Kasumi-1 (cell line): Measurements from ENCODE around the gene PCDHGA8.
"Not testable (repeated sequence)": the region's sequence is repeated elsewhere in the genome, so short reads cannot be mapped to it uniquely, and the experiment has no call there.

ENCODE experiments used
- DNase-seq, 2 experiments: peaks; one replicate each; lab custom pipeline; 2025; lab: John Stamatoyannopoulos, UW

Gene PCDHGA8

DNA sequence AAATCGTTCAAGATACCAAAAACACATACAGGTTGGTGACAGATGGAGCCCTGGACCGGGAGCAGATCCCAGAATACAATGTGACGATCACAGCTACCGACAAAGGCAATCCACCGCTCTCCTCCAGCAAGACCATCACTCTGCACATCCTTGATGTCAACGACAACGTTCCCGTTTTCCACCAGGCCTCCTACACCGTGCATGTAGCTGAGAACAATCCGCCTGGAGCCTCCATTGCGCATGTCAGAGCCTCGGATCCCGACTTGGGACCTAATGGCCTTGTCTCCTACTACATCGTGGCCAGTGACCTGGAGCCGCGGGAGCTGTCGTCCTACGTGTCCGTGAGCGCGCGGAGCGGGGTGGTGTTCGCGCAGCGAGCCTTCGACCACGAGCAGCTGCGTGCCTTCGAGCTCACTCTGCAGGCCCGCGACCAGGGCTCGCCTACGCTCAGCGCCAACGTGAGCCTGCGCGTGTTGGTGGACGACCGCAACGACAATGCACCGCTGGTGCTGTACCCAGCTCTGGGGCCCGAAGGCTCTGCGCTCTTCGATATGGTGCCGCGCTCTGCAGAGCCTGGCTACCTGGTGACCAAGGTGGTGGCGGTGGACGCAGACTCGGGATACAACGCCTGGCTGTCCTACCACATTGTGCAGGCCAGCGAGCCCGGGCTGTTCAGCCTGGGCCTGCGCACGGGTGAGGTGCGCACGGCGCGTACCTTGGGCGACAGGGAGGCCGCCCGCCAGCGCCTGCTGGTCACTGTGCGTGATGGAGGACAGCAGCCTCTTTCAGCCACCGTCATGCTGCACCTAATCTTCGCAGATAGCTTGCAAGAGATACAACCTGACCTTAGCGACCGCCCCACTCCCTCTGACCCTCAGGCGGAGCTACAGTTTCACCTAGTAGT is 20.6 kb upstream of the PCDHGA8 start:
- DNase-seq, result no peak

DNA sequence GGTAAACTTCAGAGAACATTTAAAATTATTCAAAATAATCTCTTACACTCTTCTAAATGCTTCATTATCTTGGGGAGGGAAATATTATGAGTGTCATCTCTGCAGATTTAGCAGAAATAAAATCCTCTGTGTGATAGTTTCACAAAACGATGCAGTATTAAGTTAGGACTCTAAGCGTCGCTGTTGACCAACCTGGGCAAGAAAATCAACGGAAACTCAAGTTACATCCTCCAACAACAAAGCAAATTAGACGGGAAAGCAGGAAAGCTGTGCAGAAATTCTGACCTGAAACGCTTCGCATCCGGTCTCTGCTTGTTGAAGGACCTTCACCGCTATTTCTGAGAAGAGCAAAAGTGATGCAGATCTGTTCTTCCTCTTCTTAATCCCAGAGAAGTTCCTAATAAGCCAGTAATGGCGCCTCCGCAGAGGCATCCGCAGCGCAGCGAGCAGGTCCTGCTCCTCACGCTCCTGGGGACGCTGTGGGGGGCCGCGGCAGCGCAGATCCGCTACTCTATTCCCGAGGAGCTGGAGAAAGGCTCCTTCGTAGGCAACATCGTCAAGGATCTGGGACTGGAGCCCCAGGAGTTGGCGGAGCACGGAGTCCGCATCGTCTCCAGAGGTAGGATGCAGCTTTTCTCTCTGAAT is 18.6 kb upstream of the PCDHGA8 start, which contains the start of gene PCDHGA6:
Gene PCDHGA6 (plus strand): TSS at position 219 of the 645 bp plus-strand sequence. CDS start 193 bp downstream, at position 412.
- no peak for DNase-seq

DNA sequence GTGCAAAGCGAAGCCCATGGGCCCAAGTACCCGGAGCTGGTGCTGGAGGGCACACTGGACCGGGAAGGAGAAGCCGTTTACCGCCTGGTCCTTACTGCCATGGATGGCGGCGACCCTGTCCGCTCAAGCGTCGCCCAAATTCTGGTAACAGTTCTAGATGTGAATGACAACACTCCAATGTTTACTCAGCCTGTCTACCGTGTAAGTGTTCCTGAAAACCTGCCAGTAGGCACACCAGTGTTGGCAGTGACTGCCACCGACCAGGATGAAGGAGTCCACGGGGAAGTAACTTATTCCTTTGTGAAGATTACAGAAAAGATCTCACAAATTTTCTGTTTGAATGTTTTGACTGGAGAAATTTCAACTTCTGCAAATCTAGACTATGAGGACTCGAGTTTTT is 17.8 kb upstream of the PCDHGA8 start:
- no peak for DNase-seq

DNA sequence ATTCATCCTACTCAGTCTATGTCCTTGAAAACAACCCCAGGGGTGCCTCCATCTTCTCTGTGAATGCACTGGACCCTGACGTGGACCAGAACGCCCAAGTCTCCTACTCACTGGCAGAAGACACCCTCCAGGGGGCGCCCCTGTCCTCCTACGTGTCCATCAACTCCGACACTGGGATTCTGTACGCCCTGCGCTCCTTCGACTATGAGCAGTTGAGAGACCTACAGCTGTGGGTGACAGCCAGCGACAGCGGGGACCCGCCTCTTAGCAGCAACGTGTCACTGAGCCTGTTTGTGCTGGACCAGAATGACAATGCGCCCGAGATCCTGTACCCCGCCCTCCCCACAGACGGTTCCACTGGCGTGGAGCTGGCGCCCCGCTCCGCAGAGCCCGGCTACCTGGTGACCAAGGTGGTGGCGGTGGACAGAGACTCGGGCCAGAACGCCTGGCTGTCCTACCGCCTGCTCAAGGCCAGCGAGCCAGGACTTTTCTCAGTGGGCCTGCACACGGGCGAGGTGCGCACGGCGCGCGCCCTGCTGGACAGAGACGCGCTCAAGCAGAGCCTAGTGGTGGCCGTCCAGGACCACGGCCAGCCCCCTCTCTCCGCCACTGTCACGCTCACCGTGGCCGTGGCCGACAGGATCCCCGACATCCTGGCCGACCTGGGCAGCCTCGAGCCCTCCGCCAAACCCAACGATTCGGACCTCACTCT is 16.8 kb upstream of the PCDHGA8 start:
- DNase-seq, result not testable (repeated sequence)

DNA sequence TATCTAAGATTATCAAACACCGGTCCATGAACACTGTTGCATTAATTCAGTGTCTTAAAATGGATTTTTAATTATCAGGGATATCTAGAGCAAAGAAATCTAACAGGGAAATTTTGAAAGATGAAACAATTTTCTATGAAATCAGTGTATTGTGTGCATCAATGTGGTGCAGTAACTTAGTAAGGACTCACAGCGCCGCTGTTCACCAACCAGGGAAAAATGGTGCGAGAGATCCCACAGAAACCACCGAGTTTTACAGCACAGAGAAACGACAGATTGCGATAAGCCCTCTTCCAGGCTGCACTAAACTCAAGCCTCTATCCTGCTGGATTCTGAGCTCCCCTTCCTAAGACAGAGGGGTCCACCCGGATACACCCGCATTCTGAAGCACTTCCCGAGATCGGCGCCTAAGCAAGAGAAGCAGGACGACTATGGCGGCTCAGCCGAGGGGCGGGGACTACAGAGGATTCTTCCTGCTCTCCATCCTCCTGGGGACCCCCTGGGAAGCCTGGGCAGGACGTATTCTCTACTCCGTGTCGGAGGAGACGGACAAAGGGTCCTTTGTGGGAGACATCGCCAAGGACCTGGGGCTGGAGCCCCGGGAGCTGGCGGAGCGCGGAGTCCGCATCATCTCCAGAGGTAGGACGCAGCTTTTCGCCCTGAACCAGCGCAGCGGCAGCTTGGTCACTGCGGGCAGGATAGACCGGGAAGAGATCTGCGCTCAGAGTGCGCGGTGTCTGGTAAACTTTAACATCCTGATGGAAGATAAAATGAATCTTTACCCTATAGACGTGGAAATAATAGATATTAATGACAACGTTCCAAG is 9.8 kb upstream of the PCDHGA8 start, which contains the start of gene PCDHGA7:
Gene PCDHGA7 (plus strand): TSS at position 274 of the 826 bp plus-strand sequence. CDS start 158 bp downstream, at position 432.
- DNase-seq, result no peak

DNA sequence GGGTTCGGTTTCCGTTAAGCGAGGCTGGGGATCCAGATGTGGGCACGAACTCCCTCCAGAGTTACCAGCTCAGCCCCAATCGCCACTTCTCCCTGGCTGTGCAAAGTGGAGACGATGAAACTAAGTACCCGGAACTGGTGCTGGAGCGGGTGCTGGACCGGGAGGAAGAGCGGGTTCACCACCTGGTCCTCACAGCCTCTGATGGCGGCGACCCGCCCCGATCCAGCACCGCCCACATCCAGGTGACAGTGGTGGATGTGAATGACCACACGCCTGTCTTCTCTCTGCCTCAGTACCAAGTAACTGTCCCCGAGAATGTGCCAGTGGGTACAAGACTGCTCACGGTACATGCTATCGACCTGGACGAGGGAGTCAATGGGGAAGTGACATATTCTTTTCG is 9.1 kb upstream of the PCDHGA8 start:
- no peak for DNase-seq

DNA sequence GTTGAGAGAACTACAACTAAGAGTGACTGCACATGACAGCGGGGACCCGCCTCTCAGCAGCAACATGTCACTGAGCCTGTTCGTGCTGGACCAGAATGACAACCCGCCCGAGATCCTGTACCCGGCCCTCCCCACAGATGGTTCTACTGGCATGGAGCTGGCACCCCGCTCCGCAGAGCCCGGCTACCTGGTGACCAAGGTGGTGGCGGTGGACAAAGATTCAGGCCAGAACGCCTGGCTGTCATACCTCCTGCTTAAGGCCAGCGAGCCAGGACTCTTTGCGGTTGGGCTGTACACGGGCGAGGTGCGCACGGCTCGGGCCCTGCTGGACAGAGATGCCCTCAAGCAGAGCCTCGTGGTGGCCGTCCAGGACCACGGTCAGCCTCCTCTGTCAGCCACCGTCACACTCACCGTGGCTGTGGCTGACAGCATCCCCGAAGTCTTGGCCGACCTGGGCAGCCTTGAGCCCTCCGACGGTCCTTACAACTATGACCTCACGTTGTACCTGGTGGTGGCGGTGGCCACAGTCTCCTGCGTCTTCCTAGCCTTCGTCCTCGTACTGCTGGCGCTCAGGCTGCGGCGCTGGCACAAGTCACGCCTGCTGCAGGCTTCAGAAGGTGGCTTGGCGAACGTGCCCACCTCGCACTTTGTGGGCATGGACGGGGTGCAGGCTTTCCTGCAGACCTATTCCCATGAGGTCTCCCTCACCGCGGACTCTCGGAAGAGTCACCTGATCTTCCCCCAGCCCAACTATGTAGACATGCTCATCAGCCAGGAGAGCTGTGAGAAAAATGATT is 7.8 kb upstream of the PCDHGA8 start:
- no peak for DNase-seq

DNA sequence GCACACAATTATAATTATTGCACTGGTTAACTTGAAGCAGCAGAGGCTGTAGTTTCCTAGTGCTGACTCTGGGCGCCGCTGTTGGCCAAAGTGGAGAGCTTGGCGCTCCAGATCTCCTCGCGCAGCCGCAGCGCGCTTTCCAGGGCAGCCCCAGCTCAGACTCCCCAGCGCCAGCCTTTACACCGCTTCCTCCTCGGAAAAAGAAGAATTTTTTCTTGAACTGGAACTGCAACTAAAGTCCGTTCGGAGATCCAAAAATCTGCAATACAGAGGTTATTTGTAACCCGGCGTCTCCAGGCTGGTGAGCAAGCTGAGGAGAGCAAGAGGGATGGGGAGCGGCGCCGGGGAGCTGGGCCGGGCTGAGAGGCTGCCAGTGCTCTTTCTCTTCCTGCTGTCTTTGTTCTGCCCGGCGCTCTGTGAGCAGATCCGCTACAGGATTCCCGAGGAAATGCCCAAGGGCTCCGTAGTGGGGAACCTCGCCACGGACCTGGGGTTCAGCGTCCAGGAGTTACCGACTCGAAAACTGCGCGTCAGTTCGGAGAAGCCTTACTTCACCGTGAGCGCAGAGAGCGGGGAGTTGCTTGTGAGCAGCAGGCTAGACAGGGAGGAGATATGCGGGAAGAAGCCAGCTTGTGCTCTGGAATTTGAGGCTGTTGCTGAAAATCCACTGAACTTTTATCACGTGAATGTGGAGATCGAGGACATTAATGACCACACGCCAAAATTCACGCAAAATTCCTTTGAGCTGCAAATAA is 4.7 kb upstream of the PCDHGA8 start, which contains the start of gene PCDHGB4:
Gene PCDHGB4 (plus strand): TSS at position 142 of the 755 bp plus-strand sequence. CDS start 187 bp downstream, at position 329.
- not testable (repeated sequence) for DNase-seq

DNA sequence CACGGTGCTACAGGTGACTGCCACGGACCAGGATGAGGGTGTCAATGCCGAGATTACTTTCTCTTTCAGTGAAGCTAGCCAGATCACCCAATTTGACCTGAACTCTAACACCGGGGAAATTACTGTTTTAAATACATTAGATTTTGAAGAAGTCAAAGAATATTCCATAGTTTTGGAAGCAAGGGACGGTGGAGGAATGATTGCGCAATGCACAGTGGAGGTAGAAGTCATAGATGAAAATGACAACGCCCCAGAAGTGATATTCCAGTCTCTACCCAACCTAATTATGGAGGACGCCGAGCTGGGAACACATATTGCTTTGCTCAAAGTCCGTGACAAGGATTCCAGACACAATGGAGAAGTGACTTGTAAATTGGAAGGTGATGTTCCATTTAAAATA is 3.8 kb upstream of the PCDHGA8 start:
- no peak for DNase-seq

DNA sequence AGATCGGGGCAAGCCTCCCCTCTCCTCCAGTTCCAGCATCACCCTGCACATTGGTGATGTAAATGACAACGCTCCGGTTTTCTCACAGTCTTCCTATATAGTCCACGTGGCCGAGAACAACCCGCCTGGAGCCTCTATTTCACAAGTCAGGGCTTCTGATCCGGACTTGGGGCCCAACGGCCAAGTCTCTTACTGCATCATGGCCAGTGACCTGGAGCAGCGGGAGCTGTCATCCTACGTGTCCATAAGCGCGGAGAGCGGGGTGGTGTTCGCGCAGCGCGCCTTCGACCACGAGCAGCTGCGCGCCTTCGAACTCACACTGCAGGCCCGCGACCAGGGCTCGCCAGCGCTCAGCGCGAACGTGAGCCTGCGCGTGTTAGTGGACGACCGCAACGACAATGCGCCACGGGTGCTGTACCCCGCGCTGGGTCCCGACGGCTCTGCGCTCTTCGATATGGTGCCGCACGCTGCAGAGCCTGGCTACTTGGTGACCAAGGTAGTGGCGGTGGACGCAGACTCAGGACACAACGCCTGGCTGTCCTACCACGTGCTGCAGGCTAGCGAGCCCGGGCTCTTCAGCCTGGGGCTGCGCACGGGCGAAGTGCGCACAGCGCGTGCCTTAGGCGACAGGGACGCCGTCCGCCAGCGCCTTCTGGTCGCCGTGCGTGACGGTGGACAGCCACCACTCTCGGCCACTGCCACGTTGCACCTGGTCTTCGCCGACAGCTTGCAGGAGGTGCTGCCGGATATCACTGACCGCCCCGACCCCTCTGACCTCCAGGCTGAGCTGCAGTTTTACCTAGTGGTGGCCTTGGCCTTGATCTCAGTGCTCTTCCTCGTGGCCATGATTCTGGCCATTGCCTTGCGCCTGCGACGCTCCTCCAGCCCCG is 3.0 kb upstream of the PCDHGA8 start:
- no peak for DNase-seq

DNA sequence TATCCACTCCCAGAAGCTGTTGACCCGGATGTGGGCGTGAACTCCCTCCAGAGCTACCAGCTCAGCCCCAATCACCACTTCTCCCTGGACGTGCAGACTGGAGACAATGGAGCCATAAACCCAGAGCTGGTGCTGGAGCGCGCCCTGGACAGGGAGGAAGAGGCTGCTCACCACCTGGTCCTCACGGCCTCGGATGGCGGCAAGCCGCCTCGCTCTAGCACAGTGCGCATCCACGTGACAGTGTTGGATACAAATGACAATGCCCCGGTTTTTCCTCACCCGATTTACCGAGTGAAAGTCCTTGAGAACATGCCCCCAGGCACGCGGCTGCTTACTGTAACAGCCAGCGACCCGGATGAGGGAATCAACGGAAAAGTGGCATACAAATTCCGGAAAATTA is 834 bp downstream of the PCDHGA8 start:
- no peak for DNase-seq

DNA sequence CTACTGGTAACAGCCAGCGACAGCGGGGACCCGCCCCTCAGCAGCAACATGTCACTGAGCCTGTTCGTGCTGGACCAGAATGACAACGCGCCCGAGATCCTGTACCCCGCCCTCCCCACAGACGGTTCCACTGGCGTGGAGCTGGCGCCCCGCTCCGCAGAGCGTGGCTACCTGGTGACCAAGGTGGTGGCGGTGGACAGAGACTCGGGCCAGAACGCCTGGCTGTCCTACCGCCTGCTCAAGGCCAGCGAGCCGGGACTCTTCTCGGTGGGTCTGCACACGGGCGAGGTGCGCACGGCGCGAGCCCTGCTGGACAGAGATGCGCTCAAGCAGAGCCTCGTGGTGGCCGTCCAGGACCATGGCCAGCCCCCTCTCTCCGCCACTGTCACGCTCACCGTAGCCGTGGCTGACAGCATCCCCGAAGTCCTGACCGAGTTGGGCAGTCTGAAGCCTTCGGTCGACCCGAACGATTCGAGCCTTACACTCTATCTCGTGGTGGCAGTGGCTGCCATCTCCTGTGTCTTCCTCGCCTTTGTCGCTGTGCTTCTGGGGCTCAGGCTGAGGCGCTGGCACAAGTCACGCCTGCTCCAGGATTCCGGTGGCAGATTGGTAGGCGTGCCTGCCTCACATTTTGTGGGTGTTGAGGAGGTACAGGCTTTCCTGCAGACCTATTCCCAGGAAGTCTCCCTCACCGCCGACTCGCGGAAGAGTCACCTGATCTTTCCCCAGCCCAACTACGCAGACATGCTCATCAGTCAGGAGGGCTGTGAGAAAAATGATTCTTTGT is 2.2 kb downstream of the PCDHGA8 start:
- DNase-seq, result not testable (repeated sequence)

DNA sequence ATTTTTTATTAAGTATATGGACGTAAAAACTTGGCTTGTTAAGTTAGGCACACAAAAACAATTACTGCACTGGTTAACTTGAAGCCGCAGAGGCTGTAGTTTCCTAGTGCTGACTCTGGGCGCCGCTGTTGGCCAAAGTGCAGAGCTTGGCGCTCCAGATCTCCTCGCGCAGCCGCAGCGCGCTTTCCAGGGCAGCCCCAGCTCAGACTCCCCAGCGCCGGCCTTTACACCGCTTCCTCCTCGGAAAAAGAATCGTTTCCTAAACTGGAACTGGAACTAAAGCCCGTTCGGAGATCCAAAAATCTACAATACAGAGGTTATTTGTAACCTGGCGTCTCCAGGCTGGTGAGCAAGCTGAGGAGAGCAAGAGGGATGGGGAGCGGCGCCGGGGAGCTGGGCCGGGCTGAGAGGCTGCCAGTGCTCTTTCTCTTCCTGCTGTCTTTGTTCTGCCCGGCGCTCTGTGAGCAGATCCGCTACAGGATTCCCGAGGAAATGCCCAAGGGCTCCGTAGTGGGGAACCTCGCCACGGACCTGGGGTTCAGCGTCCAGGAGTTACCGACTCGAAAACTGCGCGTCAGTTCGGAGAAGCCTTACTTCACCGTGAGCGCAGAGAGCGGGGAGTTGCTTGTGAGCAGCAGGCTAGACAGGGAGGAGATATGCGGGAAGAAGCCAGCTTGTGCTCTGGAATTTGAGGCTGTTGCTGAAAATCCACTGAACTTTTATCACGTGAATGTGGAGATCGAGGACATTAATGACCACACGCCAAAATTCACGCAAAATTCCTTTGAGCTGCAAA is 5.5 kb downstream of the PCDHGA8 start, which contains the start of gene PCDHGB5:
Gene PCDHGB5 (plus strand): TSS at position 192 of the 796 bp plus-strand sequence. CDS start 181 bp downstream, at position 373.
- not testable (repeated sequence) for DNase-seq

DNA sequence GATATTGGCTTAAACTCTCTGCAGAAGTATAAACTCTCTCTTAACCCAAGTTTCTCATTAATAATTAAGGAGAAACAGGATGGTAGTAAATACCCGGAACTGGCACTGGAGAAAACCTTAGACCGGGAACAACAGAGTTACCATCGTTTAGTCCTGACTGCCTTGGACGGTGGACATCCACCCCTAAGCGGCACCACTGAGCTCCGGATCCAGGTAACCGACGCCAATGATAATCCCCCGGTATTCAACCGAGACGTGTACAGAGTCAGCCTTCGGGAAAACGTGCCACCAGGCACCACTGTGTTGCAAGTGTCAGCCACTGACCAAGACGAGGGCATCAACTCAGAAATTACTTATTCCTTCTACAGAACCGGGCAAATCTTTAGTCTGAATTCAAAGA is 6.2 kb downstream of the PCDHGA8 start:
- DNase-seq, result no peak

DNA sequence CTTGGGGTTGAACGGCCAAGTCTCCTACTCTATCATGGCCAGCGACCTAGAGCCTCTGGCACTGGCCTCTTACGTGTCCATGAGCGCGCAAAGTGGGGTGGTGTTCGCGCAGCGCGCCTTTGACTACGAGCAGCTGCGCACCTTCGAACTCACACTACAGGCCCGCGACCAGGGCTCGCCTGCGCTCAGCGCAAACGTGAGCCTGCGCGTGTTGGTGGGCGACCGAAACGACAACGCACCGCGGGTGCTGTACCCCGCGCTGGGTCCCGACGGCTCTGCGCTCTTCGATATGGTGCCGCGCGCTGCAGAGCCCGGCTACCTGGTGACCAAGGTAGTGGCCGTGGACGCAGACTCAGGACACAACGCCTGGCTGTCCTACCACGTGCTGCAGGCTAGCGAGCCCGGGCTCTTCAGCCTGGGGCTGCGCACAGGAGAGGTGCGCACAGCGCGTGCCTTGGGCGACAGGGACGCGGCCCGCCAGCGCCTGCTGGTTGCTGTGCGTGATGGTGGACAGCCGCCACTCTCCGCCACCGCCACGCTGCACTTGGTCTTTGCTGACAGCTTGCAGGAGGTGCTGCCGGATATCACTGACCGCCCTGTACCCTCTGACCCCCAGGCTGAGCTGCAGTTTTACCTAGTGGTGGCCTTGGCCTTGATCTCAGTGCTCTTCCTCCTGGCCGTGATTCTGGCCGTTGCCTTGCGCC is 7.3 kb downstream of the PCDHGA8 start:
- no peak for DNase-seq

DNA sequence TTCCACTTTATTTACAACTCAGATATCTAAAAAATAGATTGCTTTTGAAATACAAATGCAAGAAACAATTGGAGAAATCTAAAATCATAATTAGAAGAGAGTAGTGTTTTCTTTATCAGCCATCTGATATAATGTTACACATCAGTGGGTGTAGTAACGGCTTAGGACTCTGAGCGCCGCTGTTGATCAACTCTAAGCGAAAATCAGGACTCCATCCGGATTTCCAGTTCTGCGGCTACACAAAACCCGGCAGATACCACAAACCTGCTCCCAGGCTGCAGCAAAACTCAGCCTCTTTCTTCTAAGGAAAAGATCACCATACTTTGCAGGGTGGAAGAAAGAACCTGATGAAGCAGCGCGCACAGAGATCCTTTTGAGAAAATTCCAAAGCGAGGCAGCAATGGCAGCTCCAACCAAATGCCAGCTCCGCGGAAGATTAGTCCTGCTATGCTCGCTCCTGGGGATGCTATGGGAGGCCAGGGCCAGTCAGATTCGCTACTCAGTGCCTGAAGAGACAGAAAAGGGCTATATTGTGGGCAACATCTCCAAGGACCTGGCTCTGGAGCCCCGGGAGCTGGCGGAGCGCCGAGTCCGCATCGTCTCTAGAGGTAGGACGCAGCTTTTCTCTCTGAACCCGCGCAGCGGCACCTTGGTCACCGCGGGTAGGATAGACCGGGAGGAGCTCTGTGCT is 10.3 kb downstream of the PCDHGA8 start, which contains the start of gene PCDHGA9:
Gene PCDHGA9 (plus strand): TSS at position 226 of the 691 bp plus-strand sequence. CDS start 175 bp downstream, at position 401.
- DNase-seq, result no peak
